Stimulated activated CD8-positive, alpha-beta memory T cell treated with anti-CD3 and anti-CD28 coated beads, Interleukin-12 subunit alpha, Interleukin-12 subunit beta, amount 100 ng/mL, for 24 hours (primary cell): Measurements from ENCODE around the gene SLAMF1.
"Not testable (repeated sequence)": the region's sequence is repeated elsewhere in the genome, so short reads cannot be mapped to it uniquely, and the experiment has no call there.

Source experiments
- DNase-seq: peaks from one replicate; pipeline ENCODE4 v3.0.0-alpha.2; 2020; ENCODE audit errors: extremely low read depth

SLAMF1 gene

GRCh38 chr1:160563230-160563629, 83.6 kb downstream of the SLAMF1 start:
- DNase-seq: not testable (repeated sequence)

- not testable (repeated sequence) for DNase-seq
Observed at GRCh38 chr1:160562745-160563144, 84.1 kb downstream of the SLAMF1 start.

GRCh38 chr1:160560806-160561205, 86.0 kb downstream of the SLAMF1 start:
- DNase-seq: no peak

- DNase-seq: no peak
Observed at GRCh38 chr1:160560045-160560705, 86.7 kb downstream of the SLAMF1 start.

GRCh38 chr1:160559437-160559836, 87.4 kb downstream of the SLAMF1 start:
- DNase-seq: not testable (repeated sequence)

DNA sequence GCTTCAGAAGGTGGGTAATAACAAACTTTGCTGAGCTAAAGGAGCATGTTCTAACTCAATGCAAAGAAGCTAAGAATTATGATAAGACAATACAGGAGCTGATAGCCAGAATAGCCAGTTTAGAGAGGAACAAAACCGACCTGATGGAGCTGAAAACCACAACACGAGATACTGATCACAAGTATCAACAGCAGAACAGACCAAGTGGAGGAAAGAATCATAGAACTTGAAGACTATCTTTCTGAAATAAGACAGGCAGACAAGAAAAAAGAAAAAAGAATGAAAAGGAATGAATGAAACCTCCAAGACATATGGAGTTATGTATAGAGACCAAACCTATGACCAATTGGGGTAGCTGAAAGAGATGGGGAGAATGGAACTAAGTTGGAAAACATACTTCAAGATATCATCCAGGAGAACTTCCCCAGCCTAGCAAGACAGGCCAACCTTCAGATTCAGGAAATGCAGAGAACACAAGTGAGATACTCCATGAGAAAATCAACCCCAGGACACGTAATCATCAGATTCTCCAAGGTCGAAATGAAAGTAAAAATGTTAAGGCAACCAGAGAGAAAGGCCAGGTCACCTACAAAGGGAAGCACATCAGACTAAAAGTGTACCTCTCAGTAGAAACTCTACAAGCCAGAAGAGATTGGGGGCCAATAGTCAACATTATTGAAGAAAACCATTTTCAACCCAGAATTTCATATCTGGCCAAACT, 88.0 kb downstream of the SLAMF1 start:
- DNase-seq: no peak
